GM12872 (cell line): ENCODE data around the gene OSCAR.

Experiments
- CTCF ChIP-seq: IDR thresholded peaks from 3 replicates; pipeline ENCODE4 v1.5.1; 2011; ENCODE audit warnings: low read depth, mild to moderate bottlenecking, low read length, moderate library complexity; ENCODE audit not compliant: insufficient read depth

Gene OSCAR

GRCh38 chr19:54129617-54129996 is 29.0 kb upstream of the OSCAR start:
- TF ChIP-seq CTCF: no peak

GRCh38 chr19:54128796-54129616 is 28.4 kb upstream of the OSCAR start:
- TF ChIP-seq CTCF: no peak

- no peak for TF ChIP-seq CTCF
These were observed 27.8 kb upstream of the OSCAR start for GRCh38 chr19:54128441-54128725.

GRCh38 chr19:54127688-54128440 is 27.3 kb upstream of the OSCAR start:
- TF ChIP-seq CTCF: no peak

- TF ChIP-seq CTCF: no peak
These were observed 25.1 kb upstream of the OSCAR start for GRCh38 chr19:54125713-54126112.

GRCh38 chr19:54124393-54124792 is 23.8 kb upstream of the OSCAR start:
- TF ChIP-seq CTCF: no peak

- no peak for TF ChIP-seq CTCF
These were observed 23.1 kb upstream of the OSCAR start for GRCh38 chr19:54123682-54124081.
